GM21423 (cell line): ENCODE data around the gene APOB.

Experiments used
- ATAC-seq: cut with Tn5 transposase; IDR thresholded peaks from one replicate; pipeline ENCODE4 v1.9.1; 2021; ENCODE audit warnings: mild to moderate bottlenecking, moderate library complexity; ENCODE audit not compliant: unreplicated experiment

Gene APOB, protein sequence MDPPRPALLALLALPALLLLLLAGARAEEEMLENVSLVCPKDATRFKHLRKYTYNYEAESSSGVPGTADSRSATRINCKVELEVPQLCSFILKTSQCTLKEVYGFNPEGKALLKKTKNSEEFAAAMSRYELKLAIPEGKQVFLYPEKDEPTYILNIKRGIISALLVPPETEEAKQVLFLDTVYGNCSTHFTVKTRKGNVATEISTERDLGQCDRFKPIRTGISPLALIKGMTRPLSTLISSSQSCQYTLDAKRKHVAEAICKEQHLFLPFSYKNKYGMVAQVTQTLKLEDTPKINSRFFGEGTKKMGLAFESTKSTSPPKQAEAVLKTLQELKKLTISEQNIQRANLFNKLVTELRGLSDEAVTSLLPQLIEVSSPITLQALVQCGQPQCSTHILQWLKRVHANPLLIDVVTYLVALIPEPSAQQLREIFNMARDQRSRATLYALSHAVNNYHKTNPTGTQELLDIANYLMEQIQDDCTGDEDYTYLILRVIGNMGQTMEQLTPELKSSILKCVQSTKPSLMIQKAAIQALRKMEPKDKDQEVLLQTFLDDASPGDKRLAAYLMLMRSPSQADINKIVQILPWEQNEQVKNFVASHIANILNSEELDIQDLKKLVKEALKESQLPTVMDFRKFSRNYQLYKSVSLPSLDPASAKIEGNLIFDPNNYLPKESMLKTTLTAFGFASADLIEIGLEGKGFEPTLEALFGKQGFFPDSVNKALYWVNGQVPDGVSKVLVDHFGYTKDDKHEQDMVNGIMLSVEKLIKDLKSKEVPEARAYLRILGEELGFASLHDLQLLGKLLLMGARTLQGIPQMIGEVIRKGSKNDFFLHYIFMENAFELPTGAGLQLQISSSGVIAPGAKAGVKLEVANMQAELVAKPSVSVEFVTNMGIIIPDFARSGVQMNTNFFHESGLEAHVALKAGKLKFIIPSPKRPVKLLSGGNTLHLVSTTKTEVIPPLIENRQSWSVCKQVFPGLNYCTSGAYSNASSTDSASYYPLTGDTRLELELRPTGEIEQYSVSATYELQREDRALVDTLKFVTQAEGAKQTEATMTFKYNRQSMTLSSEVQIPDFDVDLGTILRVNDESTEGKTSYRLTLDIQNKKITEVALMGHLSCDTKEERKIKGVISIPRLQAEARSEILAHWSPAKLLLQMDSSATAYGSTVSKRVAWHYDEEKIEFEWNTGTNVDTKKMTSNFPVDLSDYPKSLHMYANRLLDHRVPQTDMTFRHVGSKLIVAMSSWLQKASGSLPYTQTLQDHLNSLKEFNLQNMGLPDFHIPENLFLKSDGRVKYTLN (N-terminal part only)

DNA sequence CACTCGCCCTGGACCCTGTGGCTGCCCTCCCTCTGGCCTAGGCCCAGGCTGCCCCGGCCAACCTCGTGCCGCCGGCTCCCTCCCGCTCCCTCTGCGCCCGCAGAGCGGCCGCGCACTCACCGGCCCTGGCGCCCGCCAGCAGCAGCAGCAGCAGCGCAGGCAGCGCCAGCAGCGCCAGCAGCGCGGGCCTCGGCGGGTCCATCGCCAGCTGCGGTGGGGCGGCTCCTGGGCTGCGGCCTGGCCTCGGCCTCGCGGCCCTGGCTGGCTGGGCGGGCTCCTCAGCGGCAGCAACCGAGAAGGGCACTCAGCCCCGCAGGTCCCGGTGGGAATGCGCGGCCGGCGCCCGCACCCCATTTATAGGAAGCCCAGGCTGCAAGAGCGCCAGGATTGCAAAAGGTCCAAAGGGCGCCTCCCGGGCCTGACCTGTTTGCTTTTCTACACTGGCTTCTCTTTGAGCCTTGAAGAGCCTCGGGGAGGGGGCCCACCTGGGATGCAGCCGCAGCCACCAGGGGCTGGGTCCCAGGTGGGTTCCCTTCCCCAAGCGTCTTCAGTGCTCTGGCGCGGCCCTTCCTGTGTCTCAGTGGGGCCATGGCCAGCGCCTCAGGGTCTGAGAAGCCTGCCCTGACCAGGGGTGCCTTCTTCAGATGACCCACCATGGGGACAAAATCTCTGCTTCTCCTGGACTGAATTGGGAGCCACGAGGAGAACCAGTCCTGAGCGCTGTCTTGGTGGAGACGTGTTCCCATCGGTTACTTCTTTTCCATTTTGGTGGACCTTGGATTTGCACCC, at the start of gene APOB:
Gene APOB, minus strand, starts transcription at position 330 of the 789 bp plus-strand sequence. Its CDS starts 128 bp downstream, at position 202.
- no peak for ATAC-seq

GRCh38 chr2:21092308-21092869, 48.5 kb upstream of the APOB start:
- no peak for ATAC-seq

GRCh38 chr2:21084401-21084800, 40.5 kb upstream of the APOB start:
- ATAC-seq, result no peak

DNA sequence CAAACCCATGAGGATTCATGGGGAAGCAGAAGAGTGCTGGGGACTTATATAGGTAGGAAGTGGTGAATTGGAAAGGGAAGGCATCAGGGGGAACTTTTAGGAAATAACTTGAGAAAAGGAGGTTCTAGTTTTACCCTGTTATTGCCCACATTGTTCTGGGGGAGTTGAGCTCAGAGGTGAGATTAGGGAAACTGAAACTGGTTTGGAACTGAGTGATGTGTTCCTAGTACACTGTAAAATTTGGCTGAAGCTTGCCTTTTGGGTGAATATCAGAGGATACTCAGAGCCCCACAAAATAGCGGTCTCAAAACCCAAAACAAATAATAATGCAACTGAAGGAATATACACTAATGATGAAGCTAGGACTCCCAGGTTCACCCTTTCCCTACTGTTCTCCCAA, 39.6 kb upstream of the APOB start:
- no peak for ATAC-seq

- ATAC-seq, result no peak
These were observed 34.4 kb upstream of the APOB start for GRCh38 chr2:21078296-21078695.

- no peak for ATAC-seq
These were observed 28.8 kb upstream of the APOB start for GRCh38 chr2:21072477-21073242.

DNA sequence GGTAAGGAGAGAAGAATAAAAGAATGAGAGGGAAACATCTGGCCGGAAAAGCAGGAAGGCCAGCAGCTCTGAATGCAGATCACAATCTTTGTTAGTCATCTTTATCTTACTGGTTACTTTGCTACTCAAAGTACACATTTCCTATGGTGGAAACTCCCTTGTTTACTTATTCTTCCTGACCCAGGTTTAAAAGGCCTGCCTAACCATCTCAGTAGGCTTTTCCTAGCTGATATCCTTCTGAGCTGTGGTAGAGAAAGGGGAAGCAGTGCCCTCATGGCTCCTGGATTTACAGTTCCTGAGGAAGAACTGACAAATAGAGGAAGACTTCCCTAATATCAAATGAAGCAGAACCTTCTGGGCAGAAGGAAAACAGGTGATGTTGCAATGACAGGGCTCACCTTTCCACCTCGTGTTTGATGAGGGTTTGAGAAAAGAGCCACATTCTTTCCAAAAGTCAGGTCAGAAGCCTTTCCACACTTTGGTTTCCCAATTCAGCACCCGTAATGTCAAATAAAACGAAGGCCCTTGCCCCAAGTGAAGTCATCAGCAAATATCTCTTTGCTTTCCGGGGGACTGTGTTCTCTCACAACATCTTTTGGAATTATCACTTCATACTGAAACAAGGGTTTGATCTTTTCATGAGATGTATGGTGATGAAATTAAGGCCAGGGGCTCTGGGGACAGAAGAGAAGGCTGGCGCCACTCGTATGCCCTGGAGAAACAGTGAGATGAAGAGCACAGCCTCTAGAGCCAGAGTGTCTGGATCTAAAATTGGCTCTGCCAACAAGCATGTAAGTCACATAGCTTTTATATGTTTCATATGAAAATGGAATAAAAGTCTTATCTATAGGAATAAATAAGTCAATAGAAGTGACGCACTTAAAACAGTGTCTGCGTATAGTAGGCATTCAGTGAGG, 26.7 kb upstream of the APOB start:
- ATAC-seq, result no peak

GRCh38 chr2:21069746-21070340, 26.0 kb upstream of the APOB start:
- no peak for ATAC-seq

DNA sequence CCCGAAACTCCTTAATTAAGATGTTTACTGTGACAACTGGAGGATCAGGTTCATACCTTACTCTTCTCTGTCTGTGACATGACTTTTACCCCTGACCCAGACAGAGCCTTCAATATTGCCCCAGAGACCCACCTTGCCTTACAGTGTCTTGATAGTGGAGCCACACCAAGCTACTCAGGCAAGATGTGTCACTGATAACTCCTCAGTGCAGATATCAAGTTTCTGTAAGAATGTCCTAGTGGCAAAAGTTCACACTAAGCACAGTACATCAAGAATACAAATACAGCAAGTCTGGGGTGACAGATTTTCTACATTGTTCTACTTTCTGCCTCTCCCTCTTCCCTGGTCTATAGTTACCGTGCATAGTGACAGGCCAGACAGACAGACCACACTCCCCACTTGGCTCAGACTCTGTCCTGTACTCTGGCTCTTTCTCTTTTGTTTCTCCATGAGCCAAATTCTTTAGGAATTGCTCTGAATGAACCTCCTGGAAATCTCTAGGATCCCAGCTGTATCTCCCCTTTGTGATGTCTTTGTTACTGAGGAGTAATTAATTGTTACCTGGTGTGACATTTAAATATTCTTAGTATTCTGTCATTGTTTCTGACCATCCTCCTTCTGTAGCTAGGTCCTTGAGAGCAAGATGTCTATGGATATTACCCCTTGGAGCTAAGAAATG, 24.1 kb upstream of the APOB start:
- ATAC-seq, result no peak

DNA sequence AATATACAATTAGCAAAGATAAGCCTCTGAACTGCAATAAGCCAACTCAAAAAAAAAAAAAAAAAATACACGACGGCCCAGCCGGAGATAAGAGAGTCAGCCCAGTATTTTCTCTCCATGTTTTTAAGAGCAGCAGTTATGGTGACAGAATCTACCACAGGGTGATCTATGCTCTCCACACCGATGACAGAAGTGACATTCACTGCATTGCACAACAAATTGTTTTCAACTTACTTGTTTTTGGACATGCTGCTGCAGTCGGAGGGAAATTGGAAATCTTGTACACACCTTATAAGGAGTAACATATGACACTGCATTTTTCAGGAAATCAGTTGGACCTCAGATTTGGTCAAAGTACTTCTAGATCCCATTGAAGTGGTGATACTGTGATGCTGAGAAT, 23.3 kb upstream of the APOB start:
- no peak for ATAC-seq

DNA sequence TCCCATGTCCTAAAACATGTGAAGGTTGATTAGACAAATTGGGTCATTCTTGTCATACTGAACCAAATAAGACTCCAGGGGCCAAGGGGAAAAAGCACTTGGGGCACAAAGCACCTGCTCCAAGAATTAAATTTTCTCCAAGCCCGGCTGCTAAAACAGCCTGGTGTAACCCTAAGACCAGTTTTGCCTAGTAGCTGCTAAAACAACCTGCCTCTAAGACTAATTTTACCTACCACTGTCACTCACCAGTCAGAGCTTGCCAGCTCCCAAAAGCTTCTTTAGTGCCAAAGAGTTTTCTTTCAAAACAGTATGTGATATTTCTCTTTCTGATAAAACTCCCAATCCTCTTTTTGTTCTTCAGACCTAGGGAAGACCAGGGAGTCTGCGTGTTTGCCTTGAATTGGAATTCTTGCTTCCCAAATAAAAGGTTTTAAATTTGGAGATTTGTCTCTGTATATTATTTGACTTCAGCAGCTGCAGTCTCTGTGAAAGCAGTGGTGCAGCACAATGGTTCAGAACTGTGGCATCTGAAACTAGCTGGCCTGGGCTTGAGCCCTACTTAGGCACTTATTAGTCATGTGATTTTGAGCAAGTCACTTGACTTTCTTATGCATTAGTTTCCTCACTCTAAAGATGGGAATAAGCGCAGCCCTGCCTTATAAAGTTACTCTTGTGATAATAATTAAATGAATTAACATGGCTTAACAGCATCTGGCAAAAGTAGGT, 16.2 kb upstream of the APOB start:
- no peak for ATAC-seq

DNA sequence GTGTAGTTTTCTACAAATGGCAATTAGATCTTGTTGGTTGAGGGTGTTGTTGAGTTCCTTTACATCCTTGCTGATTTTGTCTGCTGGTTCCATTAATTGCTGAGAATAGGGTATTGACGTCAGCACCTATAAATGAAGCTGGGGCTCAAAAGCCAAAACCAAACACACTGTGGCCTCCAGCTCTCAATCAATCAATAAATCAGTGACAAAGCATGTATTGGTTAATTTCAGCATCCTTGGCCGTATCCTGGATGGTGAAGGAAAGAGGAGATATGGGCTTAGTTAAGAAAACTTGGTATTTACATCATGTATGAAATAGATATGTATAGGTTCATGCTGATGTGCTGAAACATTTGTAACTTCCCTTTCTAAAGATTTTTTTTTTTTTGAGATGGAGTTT, 13.2 kb upstream of the APOB start:
- ATAC-seq, result no peak

DNA sequence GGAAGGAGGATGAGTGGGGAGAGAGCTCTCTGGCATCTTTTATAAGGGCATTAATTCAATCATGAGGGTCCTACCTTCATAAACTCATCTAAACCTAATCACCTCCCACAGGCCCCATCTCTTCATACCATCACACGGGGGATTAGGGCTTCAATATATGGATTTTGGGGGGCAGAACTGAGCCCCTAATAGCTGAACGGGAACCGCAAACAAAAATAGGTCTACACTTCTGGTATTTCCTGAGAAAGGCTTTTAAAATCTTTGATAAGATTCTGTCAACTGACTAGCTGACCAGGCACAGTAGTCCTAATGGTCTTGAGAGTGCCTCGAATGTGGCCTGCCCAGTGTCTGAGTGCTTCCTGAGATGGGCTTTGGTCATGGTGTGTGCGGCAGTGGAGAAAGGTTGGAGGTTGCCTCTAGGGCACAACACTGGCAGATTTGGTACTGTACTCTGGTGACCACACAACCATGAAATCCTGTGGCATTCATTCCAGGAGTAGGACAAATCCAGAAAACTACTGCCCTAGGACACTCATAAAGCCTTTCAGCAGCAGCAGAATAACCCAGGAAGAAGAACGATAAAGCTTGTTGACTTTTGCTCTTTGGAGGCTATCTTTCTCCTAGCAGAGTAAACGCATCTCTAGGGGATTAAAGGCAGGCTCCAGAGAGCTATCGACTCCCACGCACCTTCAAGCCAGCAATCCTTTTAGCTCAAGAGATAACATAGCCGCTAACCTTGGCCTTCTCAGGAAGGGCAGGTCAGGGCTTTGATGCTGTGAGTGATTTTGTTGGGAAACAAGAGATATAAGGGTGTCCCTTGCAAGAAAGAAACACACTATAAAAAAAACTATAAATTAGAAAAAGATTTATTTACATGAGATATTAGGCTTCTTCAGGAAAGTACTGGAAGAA, 12.3 kb upstream of the APOB start:
- ATAC-seq, result no peak

DNA sequence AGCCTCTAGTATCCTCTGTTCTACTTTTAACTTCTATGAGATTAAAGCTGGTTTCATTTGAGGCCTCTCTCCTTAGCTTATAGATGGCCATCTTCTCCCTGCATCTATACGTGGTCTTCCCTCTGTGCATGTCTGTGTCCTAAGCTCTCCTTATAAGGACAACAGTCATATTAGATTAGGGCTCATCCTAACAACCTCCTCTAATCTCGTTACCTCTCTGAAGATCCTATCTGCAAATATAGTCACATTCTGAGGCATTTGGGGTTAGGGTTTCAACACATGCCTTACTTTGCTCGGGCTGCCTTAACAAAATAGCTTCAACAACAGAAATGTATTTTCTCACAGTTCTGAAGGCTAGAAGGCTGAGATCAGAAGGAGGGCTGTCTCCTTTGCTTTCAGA, 11.6 kb upstream of the APOB start:
- no peak for ATAC-seq

- no peak for ATAC-seq
These were observed 10.1 kb upstream of the APOB start for GRCh38 chr2:21054011-21054410.

GRCh38 chr2:21052044-21052443, 8.2 kb upstream of the APOB start:
- no peak for ATAC-seq
